SKM-1 (cell line): ENCODE data around the gene MFAP3.

Experiments
- DNase-seq: peaks from one replicate; lab custom pipeline; 2025; ENCODE audit not compliant: unreplicated experiment; lab: John Stamatoyannopoulos, UW

The MFAP3 gene

GRCh38 chr5:154090656-154091055 lies 51.9 kb downstream of the MFAP3 start:
- no peak for DNase-seq

DNA sequence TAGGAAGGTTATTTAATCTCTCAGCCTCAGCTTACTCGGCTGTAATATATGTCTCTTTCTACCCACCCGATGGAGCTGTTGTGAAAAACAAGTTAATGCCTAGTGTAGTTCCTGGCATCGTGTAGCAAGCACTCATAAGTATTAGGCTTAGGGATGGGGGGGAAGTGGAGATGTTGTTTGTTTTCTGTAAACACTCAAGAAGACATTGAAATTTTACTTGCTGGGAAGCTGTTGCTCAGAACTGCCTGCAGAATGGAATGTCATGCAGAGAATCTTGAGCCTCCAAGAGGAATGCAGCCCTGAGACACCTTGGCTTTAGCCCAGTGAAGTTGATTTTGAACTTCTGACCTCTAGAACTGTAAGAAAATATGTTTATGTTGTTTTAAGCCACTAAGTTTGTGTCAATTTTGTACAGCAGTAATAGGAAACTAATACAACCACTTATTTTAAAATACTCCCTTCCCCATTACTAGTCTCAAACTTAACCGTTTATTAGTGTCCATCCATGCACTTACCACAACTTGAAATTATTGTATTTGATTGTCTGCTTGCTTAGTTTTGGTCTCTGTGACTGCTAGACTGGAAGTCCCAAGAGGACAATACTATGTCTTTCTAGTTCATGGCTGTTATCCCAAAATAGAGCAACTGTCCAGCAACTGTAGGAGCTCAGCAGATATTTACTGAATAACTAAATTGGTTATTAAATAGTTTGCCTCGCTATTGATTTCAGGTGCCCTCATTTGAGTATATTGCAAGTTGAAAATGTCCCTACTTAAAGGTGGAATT lies 53.8 kb downstream of the MFAP3 start:
- DNase-seq = no peak

- no peak for DNase-seq
Observed at GRCh38 chr5:154093142-154093532, 54.4 kb downstream of the MFAP3 start.

GRCh38 chr5:154095904-154096303 lies 57.1 kb downstream of the MFAP3 start:
- DNase-seq = no peak

- no peak for DNase-seq
Observed at GRCh38 chr5:154097031-154097430, 58.3 kb downstream of the MFAP3 start.

GRCh38 chr5:154098465-154098864 lies 59.7 kb downstream of the MFAP3 start:
- no peak for DNase-seq

DNA sequence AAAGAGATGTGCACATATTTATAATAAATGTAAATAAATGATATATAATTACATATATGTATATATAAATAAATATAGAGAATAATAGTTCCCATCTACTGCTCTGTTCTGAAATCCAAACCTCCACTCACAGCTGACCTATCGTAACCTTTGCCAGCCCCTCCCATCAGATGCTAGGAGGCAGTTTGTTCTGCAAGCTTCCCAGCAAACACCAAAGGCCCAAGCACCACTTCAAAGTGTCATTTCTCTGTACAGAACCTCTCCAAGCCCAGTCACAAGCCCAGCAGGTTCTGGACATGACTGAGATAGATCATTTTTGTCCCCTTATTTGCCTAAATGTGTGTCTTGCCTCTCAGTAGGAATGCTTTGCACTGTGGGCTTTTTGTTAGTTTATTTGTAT lies 62.4 kb downstream of the MFAP3 start:
- no peak for DNase-seq

DNA sequence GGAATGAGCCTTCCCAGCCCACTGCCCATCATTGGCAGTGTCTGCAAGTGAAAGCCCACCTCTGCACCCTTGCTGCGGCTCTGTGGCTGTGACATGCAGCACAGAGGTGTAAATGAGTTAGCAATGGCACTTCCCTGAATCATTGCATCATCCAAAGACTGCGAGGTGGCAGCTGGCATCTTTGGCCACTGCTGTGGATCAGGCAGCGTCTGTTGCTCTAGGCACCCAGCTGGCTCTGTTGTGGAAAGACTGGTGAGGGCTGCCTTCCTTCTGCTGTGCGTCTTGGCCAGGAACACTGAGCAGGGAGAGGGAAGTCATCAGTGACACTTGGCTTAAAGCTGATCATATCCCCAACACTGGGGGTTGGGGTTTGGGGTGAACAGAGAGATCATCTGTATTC lies 64.5 kb downstream of the MFAP3 start:
- no peak for DNase-seq
